HCT116 (cell line): ENCODE measurements around the gene MICAL1. TPM values are rescaled to one million over a fixed set of nuclear protein-coding genes. Genes with fewer than 3 reads are reported as not detected.

ENCODE experiments used
- ATAC-seq: fragments of 200-7000 bp; cut with Tn5 transposase; 2 replicates; pipeline ENCODE4 v1.9.1; 2020; ENCODE audit warnings: mild to moderate bottlenecking, moderate library complexity
- BruUV-seq: library from RNA; stranded (reverse); fragments of 400-500 nt; replicated peaks from 2 replicates; lab custom pipeline; 2021; lab: Mats Ljungman, UMichigan
- CTCF ChIA-PET: fragments of 300-600 bp; sonication (Branson Sonifier 250); formaldehyde crosslinking; loops from one replicate; lab custom pipeline; 2021; ENCODE audit warnings: antibody characterized with exemption; lab: Charles Lee
- POLR2A ChIA-PET: fragments of 300-600, 350-600 bp; sonication (Branson Sonifier 250); formaldehyde crosslinking; loops from one replicate; lab custom pipeline; 2021; ENCODE audit warnings: antibody characterized with exemption; lab: Charles Lee
- RAD21 ChIA-PET, 2 experiments: fragments of 300-600 bp; sonication (Branson Sonifier 250); formaldehyde crosslinking; loops; one replicate each; lab custom pipeline; 2023; ENCODE audit warnings: low total read pairs in 2 of 2; ENCODE audit not compliant: uncharacterized antibody in 2 of 2, unreplicated experiment in 2 of 2, low non-redundant PET in 1 of 2; lab: Charles Lee
- DNase-seq: peaks from one replicate; pipeline ENCODE4 v3.0.0-alpha.2; 2010; ENCODE audit warnings: low read depth, low spot score
- H2AFZ ChIP-seq: fragments of 200-600 bp; shearing (Covaris generic), sonication (generic); 2 replicates; pipeline ENCODE4 v1.6.1; 2017; ENCODE audit warnings: low read depth, mixed run types, mixed read lengths, antibody characterized with exemption, low read length; ENCODE audit not compliant: poor library complexity, severe bottlenecking
- H3K27ac ChIP-seq: 2 replicates; pipeline ENCODE4 v1.5.1; 2012; ENCODE audit warnings: low read depth, low read length
- H3K27me3 ChIP-seq: fragments of 200-600 bp; sonication (generic); 2 replicates; pipeline ENCODE4 v1.6.1; 2016; ENCODE audit warnings: mixed run types, low read length, mixed read lengths; ENCODE audit not compliant: insufficient read depth
- H3K36me3 ChIP-seq, 2 experiments: fragments of 200-500 bp in 1 of 2; fragments of 200-600 bp in 1 of 2; sonication (Bioruptor generic) in 1 of 2; sonication (generic) in 1 of 2; 2 replicates each; pipeline versions ENCODE4 v1.5.1 to v1.6.1; 2014 to 2016; ENCODE audit warnings: low read length in 2 of 2, inconsistent platforms in 1 of 2, mixed read lengths in 1 of 2, mixed run types in 1 of 2; ENCODE audit not compliant: insufficient read depth in 2 of 2, control insufficient read depth in 1 of 2
- H3K4me1 ChIP-seq, 2 experiments: fragments of 200-600 bp in 1 of 2; sonication (generic) in 1 of 2; 2 replicates each; pipeline versions ENCODE4 v1.5.1 to v1.6.1; 2012 to 2017; ENCODE audit warnings: low read length in 2 of 2, inconsistent platforms in 1 of 2, mild to moderate bottlenecking in 1 of 2, mixed read lengths in 1 of 2, mixed run types in 1 of 2, moderate library complexity in 1 of 2; ENCODE audit not compliant: insufficient read depth in 2 of 2, control insufficient read depth in 1 of 2
- H3K4me2 ChIP-seq: fragments of 200-600 bp; sonication (generic); 2 replicates; pipeline ENCODE4 v1.6.1; 2017; ENCODE audit warnings: mixed run types, low read length, mixed read lengths
- H3K4me3 ChIP-seq, 2 experiments: fragments of 200-600 bp in 1 of 2; sonication (generic) in 1 of 2; replicated peaks in 1 of 2; 2 replicates each; pipeline ENCODE4 v1.5.1; 2011 to 2016; ENCODE audit warnings: low read length in 2 of 2, control low read depth in 1 of 2, low read depth in 1 of 2, mild to moderate bottlenecking in 1 of 2, mixed read lengths in 1 of 2, mixed run types in 1 of 2
- H3K79me2 ChIP-seq: fragments of 200-600 bp; sonication (generic); 2 replicates; pipeline ENCODE4 v1.6.1; 2017; ENCODE audit warnings: mild to moderate bottlenecking, mixed run types, low read length, moderate library complexity, mixed read lengths; ENCODE audit not compliant: insufficient read depth
- H3K9ac ChIP-seq: fragments of 200-600 bp; sonication (generic); 2 replicates; pipeline ENCODE4 v1.6.1; 2016; ENCODE audit warnings: low read length, mixed read lengths
- H3K9me2 ChIP-seq: fragments of 200-600 bp; sonication (generic), shearing (Covaris generic); 2 replicates; pipeline ENCODE4 v1.6.1; 2017; ENCODE audit warnings: mixed run types, mild to moderate bottlenecking, moderate library complexity; ENCODE audit not compliant: insufficient read depth
- H3K9me3 ChIP-seq, 2 experiments: fragments of 200-500 bp in 1 of 2; fragments of 200-600 bp in 1 of 2; sonication (Bioruptor generic) in 1 of 2; sonication (generic) in 1 of 2; 2 replicates each; pipeline ENCODE4 v1.6.1; 2014 to 2017; ENCODE audit warnings: low read length in 2 of 2, mixed read lengths in 2 of 2, inconsistent platforms in 1 of 2, low read depth in 1 of 2, mild to moderate bottlenecking in 1 of 2, mixed run types in 1 of 2, moderate library complexity in 1 of 2; ENCODE audit not compliant: control insufficient read depth in 1 of 2, insufficient read depth in 1 of 2
- H4K20me1 ChIP-seq: fragments of 200-600 bp; sonication (generic), shearing (Covaris generic); 2 replicates; pipeline ENCODE4 v1.6.1; 2017; ENCODE audit warnings: mixed run types, mild to moderate bottlenecking, moderate library complexity; ENCODE audit not compliant: insufficient read depth
- CBX3 ChIP-seq: IDR thresholded peaks from 2 replicates; pipeline ENCODE4 v1.6.1; 2012; ENCODE audit warnings: low read depth
- CTCF ChIP-seq, 3 experiments: fragments of 200-600 bp in 1 of 3; sonication (generic) in 1 of 3; IDR thresholded peaks in 2 of 3; conservative IDR thresholded peaks in 1 of 3; 2 replicates each; pipeline ENCODE4 v1.5.1; 2012 to 2017; ENCODE audit warnings: low read depth in 2 of 3, low read length in 2 of 3, antibody characterized with exemption in 1 of 3, borderline replicate concordance in 1 of 3, control low read depth in 1 of 3, mild to moderate bottlenecking in 1 of 3, mixed read lengths in 1 of 3, mixed run types in 1 of 3, moderate library complexity in 1 of 3; ENCODE audit not compliant: insufficient read depth in 1 of 3
- EGR1 ChIP-seq: IDR thresholded peaks from 2 replicates; pipeline ENCODE4 v1.6.1; 2012; ENCODE audit warnings: low read depth
- ELF1 ChIP-seq: IDR thresholded peaks from 2 replicates; pipeline ENCODE4 v1.6.1; 2012; ENCODE audit warnings: low read depth, borderline replicate concordance
- EZH2phosphoT487 ChIP-seq: fragments of 200-600 bp; IDR thresholded peaks from 2 replicates; pipeline ENCODE4 v1.6.1; 2018; ENCODE audit warnings: antibody characterized with exemption, borderline replicate concordance
- FOSL1 ChIP-seq: IDR thresholded peaks from 2 replicates; pipeline ENCODE4 v1.6.1; 2012; ENCODE audit warnings: low read depth
- MAX ChIP-seq: IDR thresholded peaks from 2 replicates; pipeline ENCODE4 v1.6.1; 2012
- POLR2A ChIP-seq: IDR thresholded peaks from 2 replicates; pipeline ENCODE4 v1.7.0; 2011; ENCODE audit warnings: borderline replicate concordance; ENCODE audit not compliant: insufficient read depth, insufficient read length; ENCODE audit errors: extremely low read depth
- REST ChIP-seq: IDR thresholded peaks from 2 replicates; pipeline ENCODE4 v1.6.1; 2012; ENCODE audit warnings: low read depth
- SIN3A ChIP-seq: IDR thresholded peaks from 2 replicates; pipeline ENCODE4 v1.6.1; 2012; ENCODE audit warnings: low read depth
- SP1 ChIP-seq: IDR thresholded peaks from 2 replicates; pipeline ENCODE4 v1.6.1; 2012; ENCODE audit warnings: low read depth
- SRF ChIP-seq: IDR thresholded peaks from 2 replicates; pipeline ENCODE4 v1.6.1; 2012; ENCODE audit warnings: low read depth
- YY1 ChIP-seq: IDR thresholded peaks from 2 replicates; pipeline ENCODE4 v1.6.1; 2011; ENCODE audit warnings: low read length, low read depth, moderate library complexity, mild to moderate bottlenecking; ENCODE audit not compliant: insufficient replicate concordance; ENCODE audit errors: extremely low read depth
- ZNF274 ChIP-seq: fragments of 200-500 bp; sonication (Bioruptor generic); IDR thresholded peaks from 2 replicates; pipeline ENCODE4 v1.6.1; 2014; ENCODE audit warnings: mild to moderate bottlenecking, low read depth, low read length, inconsistent platforms
- intact Hi-C: fragments of 100-400 bp; cut with micrococcal nuclease; formaldehyde crosslinking; loops from 2 replicates; pipeline ENCODE4 v1.10.0; 2022
- total RNA-seq: library from RNA; stranded (reverse); gene quantifications from one replicate; pipeline ENCODE4 v1.2.1, GENCODE V29; 2021; ENCODE audit not compliant: unreplicated experiment
- TF ChIP-seq, protein P1 (sequence below): IDR thresholded peaks from 2 replicates; pipeline ENCODE4 v1.6.1; 2011; ENCODE audit warnings: mild to moderate bottlenecking, low read length, moderate library complexity; ENCODE audit not compliant: insufficient replicate concordance; ENCODE audit errors: extremely low read depth
- TF ChIP-seq, protein P2 (sequence below): IDR thresholded peaks from 2 replicates; pipeline ENCODE4 v1.6.1; 2012

Gene MICAL1
- total RNA-seq, 1 experiment from 2014 or later = 23.9 TPM

DNA sequence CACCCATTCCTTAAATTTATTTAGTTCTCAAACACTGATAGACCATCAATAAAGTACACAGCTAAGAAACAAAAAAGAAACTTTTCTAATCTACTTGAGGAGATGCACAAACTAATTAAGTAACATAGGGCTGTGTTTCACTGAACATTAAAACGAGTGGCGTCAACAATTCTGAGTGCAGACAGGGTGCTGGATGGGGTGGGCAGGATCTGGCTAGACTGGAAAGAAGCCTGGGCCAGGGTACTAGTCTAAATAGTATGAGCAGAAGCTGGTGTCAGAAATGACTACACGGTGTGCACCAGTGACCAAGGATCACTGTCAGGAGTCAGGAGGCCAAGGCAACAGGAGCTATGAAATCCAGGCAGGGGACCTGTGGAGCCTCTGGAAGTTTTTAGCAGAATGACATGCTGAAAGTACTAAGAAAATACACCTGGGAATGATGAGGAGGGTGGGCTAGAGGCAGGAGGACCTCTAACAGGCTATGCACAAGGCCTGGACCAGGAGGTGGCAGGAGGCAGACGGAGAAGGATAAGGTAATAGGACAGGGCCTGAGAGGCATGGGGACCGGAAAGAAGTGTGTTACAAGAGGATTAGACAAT, 14.1 kb upstream of the MICAL1 start:
- H3K79me2 ChIP-seq = peaks cover 53% of the 10 kb centered on the region
- no TSS peak for BruUV-seq
- H4K20me1 ChIP-seq = no peaks in the 10 kb centered on the region
- no peak overlapping the region for H3K27ac ChIP-seq
- ChIA-PET CTCF (no interaction called here), POLR2A (no interaction called here), RAD21 (no interaction called here)
- H3K9me3 ChIP-seq = no peaks in the 10 kb centered on the region
- H3K4me3 ChIP-seq = no peak overlapping the region
- no peaks in the 10 kb centered on the region for H3K4me1 ChIP-seq
- H3K36me3 ChIP-seq = peaks cover 47 to 76% of the 10 kb centered on the region in 2 experiments; a peak in 3 of 4 replicates
- no peak for TF ChIP-seq MAX
- TF ChIP-seq, protein P1, sequence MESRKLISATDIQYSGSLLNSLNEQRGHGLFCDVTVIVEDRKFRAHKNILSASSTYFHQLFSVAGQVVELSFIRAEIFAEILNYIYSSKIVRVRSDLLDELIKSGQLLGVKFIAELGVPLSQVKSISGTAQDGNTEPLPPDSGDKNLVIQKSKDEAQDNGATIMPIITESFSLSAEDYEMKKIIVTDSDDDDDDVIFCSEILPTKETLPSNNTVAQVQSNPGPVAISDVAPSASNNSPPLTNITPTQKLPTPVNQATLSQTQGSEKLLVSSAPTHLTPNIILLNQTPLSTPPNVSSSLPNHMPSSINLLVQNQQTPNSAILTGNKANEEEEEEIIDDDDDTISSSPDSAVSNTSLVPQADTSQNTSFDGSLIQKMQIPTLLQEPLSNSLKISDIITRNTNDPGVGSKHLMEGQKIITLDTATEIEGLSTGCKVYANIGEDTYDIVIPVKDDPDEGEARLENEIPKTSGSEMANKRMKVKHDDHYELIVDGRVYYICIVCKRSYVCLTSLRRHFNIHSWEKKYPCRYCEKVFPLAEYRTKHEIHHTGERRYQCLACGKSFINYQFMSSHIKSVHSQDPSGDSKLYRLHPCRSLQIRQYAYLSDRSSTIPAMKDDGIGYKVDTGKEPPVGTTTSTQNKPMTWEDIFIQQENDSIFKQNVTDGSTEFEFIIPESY = no peak
- TF ChIP-seq SRF = no peak
- TF ChIP-seq CBX3 = no peak
- no peak for TF ChIP-seq EZH2phosphoT487
- TF ChIP-seq YY1 = no peak
- no peak for TF ChIP-seq EGR1
- TF ChIP-seq ZNF274 = no peak
- no peak for TF ChIP-seq SP1
- no peak for TF ChIP-seq FOSL1
- no peak for TF ChIP-seq REST
- no peak for TF ChIP-seq SIN3A
- no peak for TF ChIP-seq POLR2A
- no peak for TF ChIP-seq CTCF (IDR thresholded peaks at IDR 0.05 in 2 of 3, conservative IDR thresholded peaks at IDR 0.05 in 1 of 3; ENCODE audit: borderline replicate concordance in 1 of 3, insufficient read depth in 1 of 3, low read depth in 2 of 3, low read length in 2 of 3)
- TF ChIP-seq, protein P2, sequence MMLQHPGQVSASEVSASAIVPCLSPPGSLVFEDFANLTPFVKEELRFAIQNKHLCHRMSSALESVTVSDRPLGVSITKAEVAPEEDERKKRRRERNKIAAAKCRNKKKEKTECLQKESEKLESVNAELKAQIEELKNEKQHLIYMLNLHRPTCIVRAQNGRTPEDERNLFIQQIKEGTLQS = no peak
- no peak for TF ChIP-seq ELF1
- H3K27me3 ChIP-seq = no peaks in the 10 kb centered on the region
- ATAC-seq (no peak), DNase-seq (no peak)
- H3K9ac ChIP-seq = no peak overlapping the region
- H3K4me2 ChIP-seq = no peak overlapping the region
- H2AFZ ChIP-seq = no peak overlapping the region
- H3K9me2 ChIP-seq = no peaks in the 10 kb centered on the region
- intact Hi-C loops = no loop called here
